Liver (tissue), 9 donors: Measurements from ENCODE around the gene MIF4GD. TPM values are rescaled to one million over a fixed set of nuclear protein-coding genes. Genes with fewer than 3 reads are reported as not detected.

Experiments used
- DNase-seq: peaks from one replicate; pipeline ENCODE4 v3.0.0-alpha.2; 2017; ENCODE audit warnings: low spot score
- H3K27ac ChIP-seq, 2 donors: one replicate each; pipeline ENCODE4 v1.7.0; 2013; ENCODE audit warnings: inconsistent platforms in 2 of 2, low read length in 2 of 2, control low read depth in 1 of 2, low read depth in 1 of 2, mild to moderate bottlenecking in 1 of 2
- H3K27me3 ChIP-seq, 4 donors: one replicate each; pipeline versions ENCODE4 v1.6.1 to v1.7.0; 2013; ENCODE audit warnings: low read length in 3 of 4, inconsistent platforms in 1 of 4, mild to moderate bottlenecking in 1 of 4, moderate library complexity in 1 of 4; ENCODE audit not compliant: control insufficient read depth in 4 of 4, insufficient read depth in 4 of 4
- H3K36me3 ChIP-seq, 4 donors: one replicate each; pipeline versions ENCODE4 v1.6.1 to v1.7.0; 2013; ENCODE audit warnings: low read length in 3 of 4, mild to moderate bottlenecking in 3 of 4, low read depth in 1 of 4, moderate library complexity in 1 of 4; ENCODE audit not compliant: control insufficient read depth in 4 of 4, insufficient read depth in 3 of 4
- H3K4me1 ChIP-seq, 4 donors: one replicate each; pipeline versions ENCODE4 v1.6.1 to v1.7.0; 2013; ENCODE audit warnings: low read length in 3 of 4, mild to moderate bottlenecking in 3 of 4, moderate library complexity in 1 of 4; ENCODE audit not compliant: control insufficient read depth in 4 of 4, insufficient read depth in 4 of 4
- H3K4me3 ChIP-seq, 3 donors: one replicate each; pipeline versions ENCODE4 v1.6.1 to v1.7.0; 2013; ENCODE audit warnings: low read length in 3 of 3, control low read depth in 1 of 3, low read depth in 1 of 3, mild to moderate bottlenecking in 1 of 3
- H3K9ac ChIP-seq, 2 donors: one replicate each; pipeline ENCODE4 v1.7.0; 2013; ENCODE audit warnings: low read length in 2 of 2, mild to moderate bottlenecking in 2 of 2, moderate library complexity in 2 of 2, control low read depth in 1 of 2, low read depth in 1 of 2
- H3K9me3 ChIP-seq, 4 donors: one replicate each; pipeline versions ENCODE4 v1.6.1 to v1.7.0; 2013; ENCODE audit warnings: low read length in 3 of 4; ENCODE audit not compliant: control insufficient read depth in 4 of 4
- CTCF ChIP-seq: fragments of 150-350 bp; IDR thresholded peaks from 2 replicates; pipeline ENCODE4 v1.5.1; 2017; ENCODE audit warnings: improper control_type of control experiment, low read depth, low read length; ENCODE audit not compliant: missing input control
- FOXA2 ChIP-seq: IDR thresholded peaks from 2 replicates; pipeline ENCODE4 v1.6.1; 2016; ENCODE audit warnings: antibody characterized with exemption
- GABPA ChIP-seq, 2 donors: IDR thresholded peaks in 1 of 2; conservative IDR thresholded peaks in 1 of 2; 2 replicates each; pipeline ENCODE4 v1.6.1; 2016; ENCODE audit warnings: antibody characterized with exemption in 2 of 2, mild to moderate bottlenecking in 1 of 2, moderate library complexity in 1 of 2
- HNF4A ChIP-seq, 2 donors: conservative IDR thresholded peaks; 2 replicates each; pipeline ENCODE4 v1.6.1; 2016; ENCODE audit warnings: antibody characterized with exemption in 2 of 2, mild to moderate bottlenecking in 2 of 2
- HNF4G ChIP-seq: IDR thresholded peaks from 2 replicates; pipeline ENCODE4 v1.6.1; 2016; ENCODE audit warnings: antibody characterized with exemption
- JUND ChIP-seq, 2 donors: IDR thresholded peaks; 2 replicates each; pipeline ENCODE4 v1.6.1; 2016; ENCODE audit warnings: antibody characterized with exemption in 2 of 2
- NR2F2 ChIP-seq: IDR thresholded peaks from 2 replicates; pipeline ENCODE4 v1.6.1; 2016; ENCODE audit warnings: antibody characterized with exemption
- RAD21 ChIP-seq, 2 donors: IDR thresholded peaks; 2 replicates each; pipeline ENCODE4 v1.6.1; 2016; ENCODE audit warnings: antibody characterized with exemption in 2 of 2, mild to moderate bottlenecking in 2 of 2
- REST ChIP-seq: IDR thresholded peaks from 2 replicates; pipeline ENCODE4 v1.6.1; 2016; ENCODE audit warnings: antibody characterized with exemption, mild to moderate bottlenecking
- TAF1 ChIP-seq: conservative IDR thresholded peaks from 2 replicates; pipeline ENCODE4 v1.6.1; 2016; ENCODE audit warnings: antibody characterized with exemption, mild to moderate bottlenecking
- ZBTB33 ChIP-seq: IDR thresholded peaks from 2 replicates; pipeline ENCODE4 v1.6.1; 2016; ENCODE audit warnings: antibody characterized with exemption
- WGBS: extraction: QIAGEN DNeasy Blood & Tissue Kit; methylation state at CpG from one replicate; pipeline ENCODE4 v1.1.7; 2013; 5-methylcytosine and 5-hydroxymethylcytosine counted together
- polyA plus RNA-seq, 2 donors: library from polyadenylated mRNA; stranded (reverse) in 1 of 2; unstranded in 1 of 2; fragments of 200-250 nt in 1 of 2; fragments of >200 nt in 1 of 2; fragmentation: Nextera tagmentation in 1 of 2; extraction: Ambion mirVana in 1 of 2; gene quantifications; one replicate each; pipeline versions ENCODE4 v1.2.1 to v1.2.3, GENCODE V29; 2013 to 2015
- total RNA-seq, 2 donors: library from RNA; depleted of rRNA; stranded (reverse); fragments of >200 nt; gene quantifications; one replicate each; pipeline ENCODE4 v1.2.3, GENCODE V29; 2014
- donor health status: healthy.
- donor health status: healthy.
- donor health status: healthy.
- donor health status: healthy.
- donor health status: healthy.

The MIF4GD gene
- total and polyA plus RNA-seq, 4 donors = 6.2 to 13.6 (median 9.7) TPM

GRCh38 chr17:75245011-75245410 is 26.0 kb downstream of the MIF4GD start:
- Histone ChIP-seq H3K9ac (no peak overlapping the region), H3K4me1 (peaks cover 0 to 2% (median 0%) of the 10 kb centered on the region in 4 donors), H3K27me3 (no peaks in the 10 kb centered on the region), H3K36me3 (peaks cover 12 to 65% (median 33%) of the 10 kb centered on the region in 4 donors), H3K4me3 (no peak overlapping the region), H3K27ac (no peak overlapping the region), H3K9me3 (no peaks in the 10 kb centered on the region)
- 90% methylated on average over 6 of the region's 6 CpGs for WGBS
- DNase-seq = no peak
- no peak for TF ChIP-seq ZBTB33
- no peak for TF ChIP-seq NR2F2
- TF ChIP-seq HNF4A (conservative IDR thresholded peaks at IDR 0.05) = no peak
- TF ChIP-seq TAF1 = no peak

- no peaks in the 10 kb centered on the region for H3K9me3 ChIP-seq
- DNase-seq = no peak
- H3K36me3 ChIP-seq = peaks cover 12 to 65% (median 36%) of the 10 kb centered on the region in 4 donors
- H3K4me3 ChIP-seq = no peak overlapping the region
- H3K4me1 ChIP-seq = no peaks in the 10 kb centered on the region
- 80% methylated on average over 22 of the region's 22 CpGs for WGBS
- no peak overlapping the region for H3K9ac ChIP-seq
- H3K27me3 ChIP-seq = no peaks in the 10 kb centered on the region
- no peak for TF ChIP-seq HNF4A (conservative IDR thresholded peaks at IDR 0.05)
- TF ChIP-seq RAD21 (IDR thresholded peaks at IDR 0.05) = no peak
- TF ChIP-seq CTCF = no peak
- TF ChIP-seq FOXA2 = no peak
- no peak for TF ChIP-seq HNF4G
- TF ChIP-seq JUND (IDR thresholded peaks at IDR 0.05) = no peak
- TF ChIP-seq GABPA (IDR thresholded peaks at IDR 0.05 in 1 of 2, conservative IDR thresholded peaks at IDR 0.05 in 1 of 2) = no peak
- TF ChIP-seq ZBTB33 = no peak
- TF ChIP-seq REST = no peak
- TF ChIP-seq NR2F2 = no peak
- no peak overlapping the region for H3K27ac ChIP-seq
Measured at GRCh38 chr17:75244133-75244866, 26.7 kb downstream of the MIF4GD start.
